ENCODE data around the gene SERPINA5.

- TF ChIP-seq EP300 (IDR thresholded peaks at IDR 0.05) = no peak
- TF ChIP-seq, protein P1, sequence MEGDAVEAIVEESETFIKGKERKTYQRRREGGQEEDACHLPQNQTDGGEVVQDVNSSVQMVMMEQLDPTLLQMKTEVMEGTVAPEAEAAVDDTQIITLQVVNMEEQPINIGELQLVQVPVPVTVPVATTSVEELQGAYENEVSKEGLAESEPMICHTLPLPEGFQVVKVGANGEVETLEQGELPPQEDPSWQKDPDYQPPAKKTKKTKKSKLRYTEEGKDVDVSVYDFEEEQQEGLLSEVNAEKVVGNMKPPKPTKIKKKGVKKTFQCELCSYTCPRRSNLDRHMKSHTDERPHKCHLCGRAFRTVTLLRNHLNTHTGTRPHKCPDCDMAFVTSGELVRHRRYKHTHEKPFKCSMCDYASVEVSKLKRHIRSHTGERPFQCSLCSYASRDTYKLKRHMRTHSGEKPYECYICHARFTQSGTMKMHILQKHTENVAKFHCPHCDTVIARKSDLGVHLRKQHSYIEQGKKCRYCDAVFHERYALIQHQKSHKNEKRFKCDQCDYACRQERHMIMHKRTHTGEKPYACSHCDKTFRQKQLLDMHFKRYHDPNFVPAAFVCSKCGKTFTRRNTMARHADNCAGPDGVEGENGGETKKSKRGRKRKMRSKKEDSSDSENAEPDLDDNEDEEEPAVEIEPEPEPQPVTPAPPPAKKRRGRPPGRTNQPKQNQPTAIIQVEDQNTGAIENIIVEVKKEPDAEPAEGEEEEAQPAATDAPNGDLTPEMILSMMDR (IDR thresholded peaks at IDR 0.05) = no peak
- TF ChIP-seq POLR2A (IDR thresholded peaks at IDR 0.05) = no peak
These were observed 11.2 kb upstream of the SERPINA5 start for GRCh38 chr14:94570002-94570400.
